Germinal center (tissue), 1 donor: ENCODE results near the gene SCRN2.

Experiments
- DNase-seq: peaks from one replicate; pipeline ENCODE4 v3.0.0; 2012; ENCODE audit warnings: mixed read lengths, low spot score

SCRN2 gene

DNA sequence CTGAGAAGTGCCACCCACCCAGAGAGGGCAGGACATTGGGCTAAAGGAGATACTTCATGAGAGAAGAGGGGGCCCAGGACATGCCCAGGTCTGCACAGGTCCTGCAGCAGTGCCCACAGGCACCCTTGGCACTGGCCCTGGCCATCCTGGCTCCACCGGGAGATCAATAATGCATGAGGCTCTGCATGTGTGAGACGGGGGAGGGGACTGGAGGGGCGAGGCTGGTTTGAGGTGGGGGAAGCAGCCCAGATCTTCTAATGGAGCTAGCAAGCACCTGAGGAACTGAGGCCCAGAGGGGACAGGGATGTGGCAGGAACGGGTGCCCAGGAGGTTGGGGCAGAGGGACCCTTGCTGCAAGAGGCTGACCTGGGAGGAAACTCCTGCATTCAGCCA, 20.0 kb downstream of the SCRN2 start:
- DNase-seq: no peak

DNA sequence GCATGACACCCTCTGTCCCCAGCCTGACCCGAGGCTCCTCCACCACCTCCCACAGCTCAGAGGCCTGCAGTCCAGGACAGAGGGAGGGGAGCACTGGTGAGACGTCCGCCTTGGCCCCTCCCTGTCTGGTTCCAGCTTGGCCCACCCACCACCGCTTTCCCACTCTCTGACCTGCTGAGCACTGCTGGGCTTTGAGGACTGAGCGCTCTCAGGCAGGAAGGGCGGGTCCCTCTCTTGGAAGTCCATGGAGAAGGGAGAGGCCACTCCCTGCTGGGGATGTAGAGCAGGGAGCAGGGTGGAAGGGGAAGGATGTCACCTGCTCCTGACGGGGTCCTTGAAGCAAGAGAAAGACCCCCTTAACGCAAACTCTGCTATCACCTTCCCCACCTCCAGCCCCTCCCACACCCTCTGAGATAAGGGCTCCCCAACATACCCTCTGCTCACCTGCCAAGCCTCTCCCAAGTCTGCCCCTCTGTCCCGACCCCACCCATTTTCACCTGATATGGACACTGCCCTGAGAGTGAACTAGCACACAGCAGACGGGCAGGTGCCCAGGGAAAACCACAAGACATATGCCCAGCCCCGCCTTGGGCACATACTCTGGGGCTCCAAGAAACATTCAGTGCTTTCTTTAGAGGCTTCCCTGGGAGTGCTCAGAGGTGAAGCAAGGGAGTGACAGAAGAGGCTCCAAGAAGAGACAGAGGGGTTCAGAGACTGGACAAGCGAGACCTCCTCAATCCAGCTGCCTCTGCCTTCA, 20.9 kb downstream of the SCRN2 start:
- no peak for DNase-seq

DNA sequence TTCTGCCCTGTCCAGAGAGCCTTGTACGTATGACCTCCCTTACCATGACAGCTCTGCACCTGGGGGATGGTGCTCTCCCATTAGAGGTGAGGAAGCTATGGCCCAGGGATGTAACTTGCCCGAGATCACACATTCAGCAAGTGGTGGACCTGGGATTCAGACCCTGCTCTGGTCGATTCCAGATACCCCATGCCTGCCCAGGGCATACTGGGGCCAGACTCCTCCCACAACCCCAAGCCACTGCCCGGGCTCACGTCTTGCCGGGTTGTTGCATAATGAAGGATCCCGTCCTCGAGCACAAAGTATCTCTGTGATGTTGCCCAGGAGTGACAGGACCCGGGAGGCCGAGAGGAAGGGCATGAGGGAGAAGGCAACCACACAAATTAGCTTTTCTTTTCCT, 21.6 kb downstream of the SCRN2 start:
- DNase-seq: no peak

DNA sequence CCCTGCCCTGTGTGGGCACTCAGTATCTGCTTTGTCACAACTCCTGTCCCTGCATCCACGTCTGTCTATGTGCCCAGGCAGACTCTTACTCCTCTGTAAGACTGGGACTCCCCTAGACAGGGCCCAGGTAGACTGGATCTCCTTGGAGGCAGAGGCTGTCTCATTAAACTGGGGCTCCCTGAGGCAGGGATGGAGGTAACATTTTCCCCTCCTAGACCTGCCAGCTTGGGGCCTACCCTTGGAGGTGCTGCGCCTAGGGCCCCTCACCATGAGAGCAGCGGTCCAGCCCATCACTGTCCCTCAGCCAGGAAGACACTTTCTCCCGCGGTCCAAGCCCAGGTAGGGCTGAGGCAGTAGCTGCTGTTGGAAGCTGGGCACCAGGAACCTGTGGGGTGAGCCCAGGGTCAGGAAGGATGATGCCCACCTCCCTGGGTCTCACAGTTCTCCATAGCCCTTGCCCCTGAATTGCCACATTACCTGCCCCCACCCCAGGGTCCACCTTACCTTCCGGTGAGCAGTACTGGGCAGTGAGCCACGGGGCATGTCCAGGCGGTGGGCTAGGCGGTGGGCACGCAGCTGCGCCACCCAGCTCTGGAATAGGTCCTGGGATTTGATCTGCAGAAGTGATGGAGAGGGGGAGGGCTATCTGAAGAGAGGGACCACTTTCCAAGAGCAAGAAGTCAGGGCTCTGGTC, 22.9 kb downstream of the SCRN2 start:
- DNase-seq: no peak

DNA sequence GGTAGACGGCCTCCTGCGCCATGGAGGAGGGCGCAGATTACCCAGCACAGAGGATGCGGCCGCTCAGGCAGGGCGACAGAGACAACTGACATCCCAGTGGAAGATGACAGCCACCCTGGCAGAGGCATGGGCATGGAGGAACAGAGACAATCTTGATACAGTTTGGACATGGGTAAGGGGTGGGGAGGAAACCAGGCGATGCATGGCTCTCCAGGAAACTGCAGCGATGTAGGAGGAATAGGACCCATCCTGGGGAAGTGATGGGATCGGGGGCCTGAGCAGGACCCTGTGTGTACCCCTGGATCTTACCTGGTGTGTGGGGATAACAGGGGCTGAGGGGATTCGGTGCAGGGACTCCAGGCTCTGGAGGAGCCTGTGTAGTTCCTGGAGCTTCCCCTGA, 24.1 kb downstream of the SCRN2 start:
- DNase-seq: no peak

DNA sequence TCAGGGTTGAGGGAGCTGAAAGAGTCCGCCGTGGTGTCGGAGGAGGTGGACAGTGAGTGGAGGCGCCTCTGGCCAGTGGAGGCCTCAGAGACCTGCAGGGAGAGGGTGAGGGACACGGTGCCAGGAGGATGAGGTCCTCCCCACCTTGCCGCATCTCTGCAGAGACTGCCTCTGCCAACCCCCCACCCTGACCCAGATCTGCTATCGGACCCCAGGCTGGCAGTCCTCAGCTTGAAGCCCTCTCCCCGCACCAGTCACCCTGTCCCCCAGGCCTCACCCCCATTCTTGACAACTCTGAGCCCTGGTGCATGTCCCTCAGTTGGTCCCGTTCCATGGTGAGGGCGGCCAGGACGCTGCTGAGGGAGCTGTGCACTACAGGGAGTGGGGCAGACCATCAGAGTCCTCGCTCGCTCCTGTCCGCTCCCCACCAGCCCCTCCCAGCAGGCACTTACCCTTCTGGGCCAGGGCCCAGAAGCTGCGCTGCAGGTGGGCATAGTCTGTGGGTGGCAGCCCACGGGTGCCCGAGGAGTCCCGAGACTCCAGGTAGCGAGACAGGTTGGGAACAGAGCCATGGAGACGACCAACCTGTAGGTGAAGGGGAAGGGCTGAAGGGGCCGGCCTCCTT, 24.9 kb downstream of the SCRN2 start:
- no peak for DNase-seq

DNA sequence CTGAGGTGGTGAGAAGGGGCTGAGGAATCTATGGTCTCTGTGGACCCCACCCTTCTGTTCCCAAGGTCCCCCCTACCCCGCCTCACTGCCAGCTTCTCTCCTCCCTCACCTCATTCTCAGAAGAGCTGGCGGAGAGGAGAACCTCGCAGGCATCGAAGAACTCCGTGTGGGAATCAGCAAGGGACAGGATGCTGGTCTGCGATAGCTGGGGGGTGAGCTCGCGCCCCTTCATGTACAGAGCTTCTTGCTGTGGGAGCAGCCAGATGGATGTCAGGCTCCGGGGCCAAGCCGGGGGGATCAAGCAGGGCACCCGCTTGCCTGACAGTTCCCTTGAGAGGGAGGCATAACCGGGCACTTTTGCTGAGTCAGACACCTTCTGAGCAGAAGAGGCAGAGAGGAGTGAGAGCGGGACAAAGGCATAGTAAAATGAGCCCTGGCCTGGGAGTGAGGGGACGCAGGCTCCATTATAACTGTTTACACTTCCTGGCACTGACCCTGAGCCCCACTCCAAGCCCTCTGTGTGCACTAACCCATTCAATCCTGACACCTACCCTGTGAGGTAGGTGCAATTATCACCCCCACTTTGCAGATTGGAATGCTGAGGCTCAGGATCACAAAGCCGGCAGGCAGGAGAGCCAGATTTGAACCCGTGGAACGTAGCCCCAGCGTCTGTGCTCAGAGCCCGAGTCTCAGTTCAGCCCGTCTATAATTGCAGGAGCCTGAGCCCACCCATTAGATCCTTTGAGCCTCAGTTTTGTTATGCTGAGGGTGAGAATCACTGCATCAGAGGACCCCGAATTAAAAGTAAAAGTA, 25.8 kb downstream of the SCRN2 start:
- DNase-seq: no peak

DNA sequence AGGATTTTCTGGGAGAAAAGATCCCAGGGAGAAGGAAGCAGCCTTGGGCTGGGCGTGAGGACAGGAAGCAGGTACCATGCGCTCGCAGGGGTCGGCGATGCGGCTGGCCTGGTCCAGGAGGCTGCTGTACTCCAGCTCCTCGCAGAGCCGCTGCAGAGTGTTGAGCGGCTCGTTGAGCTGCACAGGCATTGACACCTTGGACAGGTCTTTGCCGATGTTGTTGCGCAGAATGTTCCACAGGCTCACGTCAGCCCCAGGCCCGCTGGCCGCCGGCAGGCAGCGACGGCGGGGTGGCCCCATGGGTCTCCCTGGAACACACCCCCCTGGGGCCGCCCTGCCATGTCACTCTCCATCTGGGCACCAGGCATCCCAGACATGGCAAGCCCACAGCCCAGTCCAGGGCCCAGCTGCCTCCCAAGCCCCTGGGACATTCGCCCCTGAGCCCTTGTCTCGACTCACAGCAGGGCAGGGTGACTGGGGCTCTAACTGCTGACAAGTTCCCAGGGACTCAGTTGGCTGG, 27.5 kb downstream of the SCRN2 start:
- no peak for DNase-seq

DNA sequence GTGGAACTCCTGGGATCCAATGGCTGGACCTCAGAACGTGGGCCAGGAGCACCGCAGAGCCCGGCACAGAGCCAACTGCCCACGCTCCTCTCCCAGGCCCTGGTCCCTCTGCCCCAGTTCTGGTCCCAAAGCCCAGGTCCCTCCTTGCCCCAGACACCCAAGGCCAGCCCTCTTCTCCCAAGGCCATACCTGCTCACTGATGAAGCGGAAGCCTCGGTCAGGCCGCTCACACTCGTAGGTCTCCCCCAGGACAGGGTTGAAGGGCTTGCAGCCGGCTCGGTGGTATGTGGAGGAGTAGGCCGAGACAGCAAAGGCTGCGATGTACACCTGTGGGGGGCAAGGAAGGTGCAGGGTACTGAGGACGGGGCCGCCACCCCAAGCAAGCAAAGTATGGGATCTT, 28.0 kb downstream of the SCRN2 start:
- DNase-seq: no peak

DNA sequence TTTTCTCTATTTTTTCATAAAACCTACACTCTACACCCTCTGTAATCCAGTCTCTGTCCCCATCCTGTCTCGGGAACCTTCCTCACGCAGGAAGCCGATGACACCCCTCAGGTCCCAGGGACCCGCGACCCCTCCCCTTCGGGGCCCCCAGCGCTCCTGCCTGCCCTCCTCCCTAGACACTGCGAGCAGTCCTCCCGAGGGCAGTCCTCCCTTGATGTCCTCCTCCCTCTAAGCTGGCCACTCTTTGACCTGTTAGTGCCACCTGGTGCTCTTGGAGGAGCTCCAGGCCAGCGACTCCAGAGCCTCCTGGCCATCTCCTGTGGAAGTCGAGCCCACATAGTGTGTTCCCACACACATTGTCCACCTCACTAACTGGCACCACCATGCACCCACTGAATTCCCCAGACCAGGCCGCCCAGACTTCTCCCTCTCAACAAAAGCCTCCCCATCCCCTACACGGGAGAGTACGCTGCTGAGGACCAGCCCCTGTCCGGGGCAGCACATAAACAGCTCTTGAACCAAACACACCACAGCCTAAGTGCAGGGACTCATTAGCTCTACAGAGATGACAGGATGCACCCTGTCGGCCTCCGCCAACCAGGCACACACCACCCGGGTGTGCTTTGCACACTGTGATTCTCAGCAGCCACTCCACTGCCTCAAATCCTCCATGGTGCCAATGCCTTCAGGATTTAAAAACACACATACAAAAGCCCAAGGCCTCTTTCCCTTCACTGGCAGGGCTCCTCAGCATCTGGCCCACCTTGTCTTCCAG, 28.7 kb downstream of the SCRN2 start:
- DNase-seq: no peak

DNA sequence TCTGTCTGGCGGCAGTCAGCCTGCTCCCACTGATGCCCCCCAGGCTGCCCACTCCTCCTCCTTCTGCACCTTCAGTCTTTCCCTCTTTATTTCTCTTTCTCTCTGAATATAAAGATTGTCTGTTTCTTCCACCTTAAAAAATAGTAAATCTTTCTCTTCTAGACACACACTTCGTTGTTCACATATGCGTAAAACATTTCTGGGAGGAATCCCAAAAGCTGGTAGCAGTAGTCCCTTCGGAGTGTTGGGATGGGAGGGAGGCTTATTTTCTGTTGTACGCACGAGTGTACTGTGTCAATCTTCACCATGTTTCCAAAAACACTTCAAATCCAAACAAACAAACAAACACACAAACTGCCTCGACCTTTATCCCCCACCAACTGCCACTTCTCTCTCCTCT, 29.4 kb downstream of the SCRN2 start:
- DNase-seq: no peak

DNA sequence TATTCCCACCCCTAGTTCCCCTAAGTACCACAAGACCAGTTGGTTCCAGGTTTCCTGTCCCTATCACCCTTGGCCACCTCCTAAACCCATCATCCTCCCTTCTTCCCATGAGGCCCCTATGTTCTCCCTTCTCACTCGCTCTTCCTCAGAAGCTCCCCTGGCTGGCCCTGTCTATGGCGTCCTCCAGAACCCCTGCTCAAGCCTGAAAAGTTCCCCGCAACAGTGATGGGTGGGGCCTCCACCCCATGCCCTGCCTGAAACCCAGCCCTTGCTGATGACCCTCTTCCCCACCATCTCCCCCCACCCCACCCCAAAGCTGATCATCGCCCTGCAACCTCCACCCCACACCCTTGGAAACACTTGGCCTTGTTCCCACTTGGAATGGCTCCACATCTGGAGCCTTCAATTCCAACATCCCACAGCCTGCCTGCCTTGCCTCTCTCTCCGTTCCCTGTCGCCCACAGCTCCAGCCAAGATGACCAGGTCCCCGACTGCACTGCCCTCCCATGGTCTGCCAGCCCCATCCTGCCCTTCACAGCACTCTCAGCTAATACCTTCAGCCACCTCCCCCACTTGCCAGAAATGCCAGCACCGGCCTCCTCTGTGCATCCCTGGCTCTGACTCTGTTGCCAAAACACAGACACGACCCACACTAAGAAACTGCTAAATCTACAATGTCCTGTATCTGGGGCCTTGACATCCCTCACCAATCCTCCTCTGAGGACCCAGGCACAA, 30.0 kb downstream of the SCRN2 start:
- no peak for DNase-seq

DNA sequence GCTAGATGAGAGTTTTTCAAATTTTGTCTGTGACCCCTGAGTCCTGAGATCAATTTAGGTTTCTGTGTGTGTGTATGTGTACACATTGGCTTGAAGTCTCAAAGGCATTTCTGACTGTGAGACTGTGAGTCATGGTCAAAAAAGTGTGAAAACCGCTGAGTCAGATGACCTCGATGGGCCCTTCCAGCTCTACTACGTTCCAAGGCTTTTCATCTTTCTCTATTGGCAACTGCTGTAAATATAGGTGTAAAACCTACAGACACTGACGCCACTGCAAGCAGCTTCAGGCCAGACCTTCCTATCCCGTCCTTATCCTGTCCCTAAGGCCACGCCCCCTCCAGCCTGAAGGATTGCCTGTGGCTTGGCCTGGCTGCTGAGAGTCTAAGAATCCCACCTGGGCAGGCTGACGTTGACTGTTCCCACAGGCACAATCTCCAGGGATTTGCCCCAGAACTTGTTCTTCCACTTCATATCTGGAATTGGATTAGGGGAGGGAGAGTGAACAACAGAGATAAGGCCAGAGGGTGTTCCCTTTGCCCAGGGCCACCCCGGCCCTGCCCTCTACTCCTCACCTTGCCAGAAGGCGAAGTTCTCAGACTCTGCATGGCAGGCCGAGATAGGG, 30.8 kb downstream of the SCRN2 start:
- DNase-seq: no peak

DNA sequence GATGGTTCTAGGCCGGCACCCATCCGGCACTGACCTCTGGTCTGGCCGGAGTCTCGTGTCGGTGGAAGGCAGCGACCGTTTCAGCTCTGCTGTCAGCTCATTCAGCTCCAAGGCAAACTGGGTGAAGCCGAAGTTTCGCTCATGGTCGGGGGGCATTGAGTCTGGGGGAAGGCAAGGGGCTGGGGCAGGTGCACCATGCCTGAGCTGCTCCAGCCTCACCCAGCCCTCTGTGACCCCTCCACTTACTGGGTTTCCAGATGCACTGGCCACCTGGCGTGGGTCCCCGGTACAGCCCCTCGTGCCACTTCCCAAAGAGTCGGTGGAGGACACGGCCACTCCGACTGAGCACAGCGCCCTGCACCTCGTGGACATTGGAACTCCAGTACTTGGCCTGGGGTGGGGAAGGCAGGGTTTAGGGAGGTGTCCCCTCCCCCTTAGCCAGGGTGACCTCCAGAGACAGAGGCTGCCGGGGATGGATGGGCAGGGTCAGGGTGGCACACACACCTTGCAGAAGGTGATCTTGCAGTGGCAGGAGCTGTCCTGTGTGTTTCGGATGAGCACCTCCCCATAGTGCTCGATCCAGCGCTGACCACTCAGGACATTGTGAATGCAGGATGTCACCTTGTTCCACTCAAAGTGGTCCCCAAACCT, 32.1 kb downstream of the SCRN2 start:
- no peak for DNase-seq

DNA sequence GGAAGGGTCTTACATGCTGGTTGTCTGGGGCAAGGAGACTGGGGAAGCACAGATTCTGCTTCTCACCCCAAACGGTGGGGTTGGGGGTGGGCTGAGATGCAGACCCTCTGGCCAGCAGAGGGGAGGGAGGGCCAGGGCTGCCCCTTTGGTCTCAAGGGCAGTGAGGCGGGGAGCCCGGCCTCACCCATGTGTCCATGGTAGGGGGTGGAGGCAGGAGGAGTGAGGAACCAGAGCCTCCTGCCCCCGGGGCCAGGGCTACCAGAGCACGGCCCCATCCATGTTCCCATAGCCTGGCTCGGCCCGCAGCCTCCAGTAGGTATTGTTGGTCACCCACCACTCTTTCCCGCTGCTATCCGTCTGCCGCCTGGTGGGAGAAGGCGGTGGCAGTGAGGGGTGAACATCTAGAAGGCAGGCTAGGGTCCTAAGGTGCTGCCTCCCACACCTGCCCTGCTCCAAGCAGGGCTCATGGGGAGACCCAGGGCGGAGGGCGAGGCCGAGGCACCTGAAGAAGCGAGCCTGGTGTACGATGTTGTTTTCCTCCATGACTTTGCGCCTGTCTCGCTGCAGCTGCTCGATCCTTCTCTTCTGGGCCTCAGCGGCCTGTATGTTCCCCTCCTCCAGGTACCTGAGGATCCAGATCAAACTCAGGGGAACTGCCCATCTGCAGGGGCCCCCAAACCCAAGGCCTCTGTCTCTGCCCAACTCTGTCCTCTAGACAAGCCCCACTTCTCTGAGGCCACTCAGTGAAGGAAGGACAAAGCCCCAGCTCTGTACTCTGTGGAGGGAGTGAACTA, 32.8 kb downstream of the SCRN2 start:
- no peak for DNase-seq

DNA sequence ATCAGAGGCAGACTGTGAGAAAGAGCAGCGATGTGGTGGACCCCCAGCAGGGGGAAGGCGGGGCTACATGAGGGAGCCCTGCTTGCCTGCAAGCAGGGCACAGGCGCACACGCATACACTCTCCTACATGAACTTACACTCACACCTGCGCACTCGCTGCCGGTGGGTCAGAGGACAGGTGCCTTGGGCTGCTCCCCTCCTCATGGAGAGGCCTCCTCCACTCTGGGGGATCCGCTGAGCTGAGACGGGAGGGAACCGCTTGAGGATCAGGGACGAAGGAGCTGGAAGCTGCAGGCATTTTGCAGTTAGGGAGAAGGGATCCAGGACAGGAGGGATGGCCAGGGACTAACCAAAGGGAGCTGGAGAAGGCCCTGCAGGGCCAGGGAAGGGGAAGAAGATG, 33.7 kb downstream of the SCRN2 start:
- DNase-seq: no peak

DNA sequence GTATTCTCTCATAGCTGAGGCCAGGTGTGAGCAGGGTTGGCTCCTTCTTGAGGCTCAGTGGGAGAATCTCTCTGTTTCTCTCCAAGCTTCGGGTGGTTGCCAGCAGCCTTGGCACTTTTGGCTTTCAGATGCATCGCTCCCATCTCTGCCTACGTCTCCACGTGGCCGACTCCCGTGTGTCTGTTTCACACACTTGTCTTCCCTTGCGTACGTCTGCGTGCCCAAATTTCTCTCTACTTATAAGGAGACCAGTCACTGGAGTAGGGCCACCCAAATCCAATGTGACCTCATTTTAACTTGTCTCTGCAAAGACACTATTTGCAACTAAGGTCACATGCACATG, 34.2 kb downstream of the SCRN2 start:
- DNase-seq: no peak

DNA sequence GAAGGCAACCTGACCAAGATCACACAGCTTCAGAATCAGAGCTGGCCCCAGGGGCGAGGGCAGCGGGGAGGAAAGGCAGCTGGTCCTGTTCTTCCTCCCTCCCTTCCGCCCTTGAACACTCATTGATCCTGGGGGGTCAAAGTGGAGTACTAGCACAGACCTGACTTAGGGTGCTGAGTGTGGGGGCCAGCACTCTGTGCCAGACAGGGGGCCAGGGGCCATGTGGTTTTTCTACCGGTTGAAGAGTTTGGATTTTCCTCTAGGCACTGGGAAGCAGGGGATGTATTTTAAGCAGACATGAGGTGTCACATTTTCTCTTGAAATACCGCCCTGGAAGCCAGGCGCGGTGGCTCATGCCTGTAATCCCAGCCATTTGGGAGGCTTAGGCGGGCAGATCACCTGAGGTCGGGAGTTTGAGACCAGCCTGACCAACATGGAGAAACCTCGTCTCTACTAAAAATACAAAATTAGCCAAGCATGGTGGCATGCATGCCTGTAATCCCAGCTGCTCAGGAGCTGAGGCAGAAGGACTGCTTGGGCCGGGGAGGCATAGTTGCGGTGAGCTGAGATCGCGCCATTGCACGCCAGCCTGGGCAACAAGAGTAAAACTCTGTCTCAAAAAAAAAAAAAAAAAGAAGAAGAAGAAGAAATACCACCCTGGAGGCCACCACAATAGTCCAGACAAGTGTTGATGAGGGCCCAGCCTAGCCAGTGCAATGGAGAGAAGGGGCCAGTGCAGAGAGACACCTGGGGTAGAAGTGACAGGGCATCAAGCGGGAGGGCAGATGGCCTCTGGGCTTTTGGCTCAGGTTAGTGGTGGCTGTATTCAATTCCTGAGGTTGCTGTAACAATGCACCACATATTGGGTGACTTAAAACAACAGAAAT, 34.8 kb downstream of the SCRN2 start:
- DNase-seq: no peak
